Hepatocyte (in vitro differentiated cells): ENCODE measurements around the gene DPCD.

Source experiments
- EZH2 ChIP-seq: fragments of 200-600 bp; sonication (generic); IDR thresholded peaks from 2 replicates; pipeline ENCODE4 v1.6.1; 2016; ENCODE audit warnings: antibody characterized with exemption, mild to moderate bottlenecking, borderline replicate concordance
- EZH2phosphoT487 ChIP-seq: fragments of 200-600 bp; sonication (generic); IDR thresholded peaks from one replicate; pipeline ENCODE4 v1.6.1; 2018; ENCODE audit warnings: antibody characterized with exemption, mild to moderate bottlenecking, low read depth, moderate library complexity; ENCODE audit not compliant: unreplicated experiment, severe bottlenecking
- TF ChIP-seq, protein P1 (sequence below): fragments of 200-600 bp; sonication (generic); IDR thresholded peaks from 2 replicates; pipeline ENCODE4 v1.5.1; 2016; ENCODE audit warnings: antibody characterized with exemption, mild to moderate bottlenecking; ENCODE audit not compliant: poor library complexity

DNA sequence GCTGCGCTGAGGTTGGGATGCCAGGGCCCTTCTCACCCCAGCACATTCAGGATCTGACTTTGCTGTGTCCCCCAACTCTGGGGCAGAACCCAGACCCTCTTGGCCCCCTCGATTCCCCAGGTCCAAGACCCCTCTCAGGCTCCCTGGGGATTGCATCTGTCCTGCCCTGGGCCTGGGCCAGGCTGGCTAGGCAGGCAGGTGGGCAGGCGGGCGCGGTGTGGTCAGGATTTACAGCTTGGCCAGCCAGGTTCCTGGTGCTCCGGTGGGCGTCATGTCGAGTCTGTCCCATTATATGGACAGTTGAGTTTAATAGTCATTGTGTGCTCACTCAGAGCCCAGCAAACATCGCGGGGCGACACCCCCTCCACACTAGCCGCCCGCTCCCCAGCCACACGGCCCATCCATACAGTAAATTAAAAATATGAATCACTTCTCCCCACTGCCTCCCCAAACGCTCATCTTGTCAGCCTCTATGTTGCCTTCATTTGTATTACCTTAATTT is 23.6 kb upstream of the DPCD start:
- TF ChIP-seq, protein P1, sequence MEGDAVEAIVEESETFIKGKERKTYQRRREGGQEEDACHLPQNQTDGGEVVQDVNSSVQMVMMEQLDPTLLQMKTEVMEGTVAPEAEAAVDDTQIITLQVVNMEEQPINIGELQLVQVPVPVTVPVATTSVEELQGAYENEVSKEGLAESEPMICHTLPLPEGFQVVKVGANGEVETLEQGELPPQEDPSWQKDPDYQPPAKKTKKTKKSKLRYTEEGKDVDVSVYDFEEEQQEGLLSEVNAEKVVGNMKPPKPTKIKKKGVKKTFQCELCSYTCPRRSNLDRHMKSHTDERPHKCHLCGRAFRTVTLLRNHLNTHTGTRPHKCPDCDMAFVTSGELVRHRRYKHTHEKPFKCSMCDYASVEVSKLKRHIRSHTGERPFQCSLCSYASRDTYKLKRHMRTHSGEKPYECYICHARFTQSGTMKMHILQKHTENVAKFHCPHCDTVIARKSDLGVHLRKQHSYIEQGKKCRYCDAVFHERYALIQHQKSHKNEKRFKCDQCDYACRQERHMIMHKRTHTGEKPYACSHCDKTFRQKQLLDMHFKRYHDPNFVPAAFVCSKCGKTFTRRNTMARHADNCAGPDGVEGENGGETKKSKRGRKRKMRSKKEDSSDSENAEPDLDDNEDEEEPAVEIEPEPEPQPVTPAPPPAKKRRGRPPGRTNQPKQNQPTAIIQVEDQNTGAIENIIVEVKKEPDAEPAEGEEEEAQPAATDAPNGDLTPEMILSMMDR: no peak
- TF ChIP-seq EZH2: no peak
- no peak for TF ChIP-seq EZH2phosphoT487
